ENCODE measurements around the gene LHX4. TPM values are rescaled to one million over a fixed set of nuclear protein-coding genes. Genes with fewer than 3 reads are reported as not detected.

The LHX4 gene
- total and polyA plus RNA-seq, 9 of the 15 experiments (the other 6 are each of a cell fraction or from before 2014, with no cell fraction given), result 0.01 to 0.11 (median 0.07) TPM; not detected in 5

DNA sequence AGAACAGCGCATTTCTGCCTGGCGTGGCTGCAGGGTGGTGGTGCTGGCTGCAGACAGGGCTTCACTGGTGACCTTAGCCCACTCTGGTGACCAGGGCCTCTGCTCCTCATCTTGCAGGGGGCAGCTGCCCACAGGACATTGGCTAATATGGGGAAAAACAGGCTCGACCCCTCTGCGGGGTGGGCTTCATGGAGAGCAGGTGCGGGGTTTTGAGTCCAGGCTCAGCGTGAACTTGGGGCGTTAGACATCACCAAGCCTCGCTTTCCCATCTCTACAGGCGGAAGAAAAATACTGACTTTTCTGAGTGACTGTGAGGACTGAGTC, 24.4 kb downstream of the LHX4 start (continued):
- TF ChIP-seq, protein P1, sequence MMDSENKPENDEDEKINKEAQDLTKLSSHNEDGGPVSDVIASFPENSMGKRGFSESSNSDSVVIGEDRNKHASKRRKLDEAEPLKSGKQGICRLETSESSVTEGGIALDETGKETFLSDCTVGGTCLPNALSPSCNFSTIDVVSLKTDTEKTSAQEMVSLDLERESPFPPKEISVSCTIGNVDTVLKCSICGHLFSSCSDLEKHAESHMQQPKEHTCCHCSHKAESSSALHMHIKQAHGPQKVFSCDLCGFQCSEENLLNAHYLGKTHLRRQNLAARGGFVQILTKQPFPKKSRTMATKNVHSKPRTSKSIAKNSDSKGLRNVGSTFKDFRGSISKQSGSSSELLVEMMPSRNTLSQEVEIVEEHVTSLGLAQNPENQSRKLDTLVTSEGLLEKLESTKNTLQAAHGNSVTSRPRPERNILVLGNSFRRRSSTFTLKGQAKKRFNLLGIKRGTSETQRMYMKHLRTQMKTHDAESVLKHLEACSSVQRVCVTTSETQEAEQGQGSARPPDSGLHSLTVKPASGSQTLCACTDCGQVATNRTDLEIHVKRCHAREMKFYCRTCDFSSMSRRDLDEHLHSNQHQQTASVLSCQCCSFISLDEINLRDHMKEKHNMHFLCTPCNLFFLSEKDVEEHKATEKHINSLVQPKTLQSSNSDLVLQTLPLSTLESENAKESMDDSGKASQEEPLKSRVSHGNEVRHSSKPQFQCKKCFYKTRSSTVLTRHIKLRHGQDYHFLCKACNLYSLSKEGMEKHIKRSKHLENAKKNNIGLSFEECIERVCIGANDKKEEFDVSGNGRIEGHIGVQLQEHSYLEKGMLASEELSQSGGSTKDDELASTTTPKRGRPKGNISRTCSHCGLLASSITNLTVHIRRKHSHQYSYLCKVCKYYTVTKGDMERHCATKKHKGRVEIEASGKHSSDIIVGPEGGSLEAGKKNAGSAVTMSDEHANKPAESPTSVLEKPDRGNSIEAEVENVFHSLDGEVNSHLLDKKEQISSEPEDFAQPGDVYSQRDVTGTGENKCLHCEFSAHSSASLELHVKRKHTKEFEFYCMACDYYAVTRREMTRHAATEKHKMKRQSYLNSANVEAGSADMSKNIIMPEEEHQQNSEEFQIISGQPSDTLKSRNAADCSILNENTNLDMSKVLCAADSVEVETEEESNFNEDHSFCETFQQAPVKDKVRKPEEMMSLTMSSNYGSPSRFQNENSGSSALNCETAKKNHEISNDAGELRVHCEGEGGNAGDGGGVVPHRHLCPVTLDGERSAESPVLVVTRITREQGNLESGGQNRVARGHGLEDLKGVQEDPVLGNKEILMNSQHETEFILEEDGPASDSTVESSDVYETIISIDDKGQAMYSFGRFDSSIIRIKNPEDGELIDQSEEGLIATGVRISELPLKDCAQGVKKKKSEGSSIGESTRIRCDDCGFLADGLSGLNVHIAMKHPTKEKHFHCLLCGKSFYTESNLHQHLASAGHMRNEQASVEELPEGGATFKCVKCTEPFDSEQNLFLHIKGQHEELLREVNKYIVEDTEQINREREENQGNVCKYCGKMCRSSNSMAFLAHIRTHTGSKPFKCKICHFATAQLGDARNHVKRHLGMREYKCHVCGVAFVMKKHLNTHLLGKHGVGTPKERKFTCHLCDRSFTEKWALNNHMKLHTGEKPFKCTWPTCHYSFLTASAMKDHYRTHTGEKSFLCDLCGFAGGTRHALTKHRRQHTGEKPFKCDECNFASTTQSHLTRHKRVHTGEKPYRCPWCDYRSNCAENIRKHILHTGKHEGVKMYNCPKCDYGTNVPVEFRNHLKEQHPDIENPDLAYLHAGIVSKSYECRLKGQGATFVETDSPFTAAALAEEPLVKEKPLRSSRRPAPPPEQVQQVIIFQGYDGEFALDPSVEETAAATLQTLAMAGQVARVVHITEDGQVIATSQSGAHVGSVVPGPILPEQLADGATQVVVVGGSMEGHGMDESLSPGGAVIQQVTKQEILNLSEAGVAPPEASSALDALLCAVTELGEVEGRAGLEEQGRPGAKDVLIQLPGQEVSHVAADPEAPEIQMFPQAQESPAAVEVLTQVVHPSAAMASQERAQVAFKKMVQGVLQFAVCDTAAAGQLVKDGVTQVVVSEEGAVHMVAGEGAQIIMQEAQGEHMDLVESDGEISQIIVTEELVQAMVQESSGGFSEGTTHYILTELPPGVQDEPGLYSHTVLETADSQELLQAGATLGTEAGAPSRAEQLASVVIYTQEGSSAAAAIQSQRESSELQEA (IDR thresholded peaks at IDR 0.05; ENCODE audit: low read depth), result no peak
- TF ChIP-seq, protein P2, sequence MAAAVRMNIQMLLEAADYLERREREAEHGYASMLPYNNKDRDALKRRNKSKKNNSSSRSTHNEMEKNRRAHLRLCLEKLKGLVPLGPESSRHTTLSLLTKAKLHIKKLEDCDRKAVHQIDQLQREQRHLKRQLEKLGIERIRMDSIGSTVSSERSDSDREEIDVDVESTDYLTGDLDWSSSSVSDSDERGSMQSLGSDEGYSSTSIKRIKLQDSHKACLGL (CRISPR knock-in tag; IDR thresholded peaks at IDR 0.05; ENCODE audit: borderline replicate concordance, poor library complexity, severe bottlenecking), result no peak
- TF ChIP-seq KAT2B (IDR thresholded peaks at IDR 0.05; ENCODE audit: low read depth, low read length) (no peak), PURB (CRISPR knock-in tag; IDR thresholded peaks at IDR 0.05; ENCODE audit: low read depth) (no peak), TFAM (CRISPR knock-in tag; conservative IDR thresholded peaks at IDR 0.05) (no peak), YBX1 (IDR thresholded peaks at IDR 0.05) (no peak)
- TF ChIP-seq, protein P3, sequence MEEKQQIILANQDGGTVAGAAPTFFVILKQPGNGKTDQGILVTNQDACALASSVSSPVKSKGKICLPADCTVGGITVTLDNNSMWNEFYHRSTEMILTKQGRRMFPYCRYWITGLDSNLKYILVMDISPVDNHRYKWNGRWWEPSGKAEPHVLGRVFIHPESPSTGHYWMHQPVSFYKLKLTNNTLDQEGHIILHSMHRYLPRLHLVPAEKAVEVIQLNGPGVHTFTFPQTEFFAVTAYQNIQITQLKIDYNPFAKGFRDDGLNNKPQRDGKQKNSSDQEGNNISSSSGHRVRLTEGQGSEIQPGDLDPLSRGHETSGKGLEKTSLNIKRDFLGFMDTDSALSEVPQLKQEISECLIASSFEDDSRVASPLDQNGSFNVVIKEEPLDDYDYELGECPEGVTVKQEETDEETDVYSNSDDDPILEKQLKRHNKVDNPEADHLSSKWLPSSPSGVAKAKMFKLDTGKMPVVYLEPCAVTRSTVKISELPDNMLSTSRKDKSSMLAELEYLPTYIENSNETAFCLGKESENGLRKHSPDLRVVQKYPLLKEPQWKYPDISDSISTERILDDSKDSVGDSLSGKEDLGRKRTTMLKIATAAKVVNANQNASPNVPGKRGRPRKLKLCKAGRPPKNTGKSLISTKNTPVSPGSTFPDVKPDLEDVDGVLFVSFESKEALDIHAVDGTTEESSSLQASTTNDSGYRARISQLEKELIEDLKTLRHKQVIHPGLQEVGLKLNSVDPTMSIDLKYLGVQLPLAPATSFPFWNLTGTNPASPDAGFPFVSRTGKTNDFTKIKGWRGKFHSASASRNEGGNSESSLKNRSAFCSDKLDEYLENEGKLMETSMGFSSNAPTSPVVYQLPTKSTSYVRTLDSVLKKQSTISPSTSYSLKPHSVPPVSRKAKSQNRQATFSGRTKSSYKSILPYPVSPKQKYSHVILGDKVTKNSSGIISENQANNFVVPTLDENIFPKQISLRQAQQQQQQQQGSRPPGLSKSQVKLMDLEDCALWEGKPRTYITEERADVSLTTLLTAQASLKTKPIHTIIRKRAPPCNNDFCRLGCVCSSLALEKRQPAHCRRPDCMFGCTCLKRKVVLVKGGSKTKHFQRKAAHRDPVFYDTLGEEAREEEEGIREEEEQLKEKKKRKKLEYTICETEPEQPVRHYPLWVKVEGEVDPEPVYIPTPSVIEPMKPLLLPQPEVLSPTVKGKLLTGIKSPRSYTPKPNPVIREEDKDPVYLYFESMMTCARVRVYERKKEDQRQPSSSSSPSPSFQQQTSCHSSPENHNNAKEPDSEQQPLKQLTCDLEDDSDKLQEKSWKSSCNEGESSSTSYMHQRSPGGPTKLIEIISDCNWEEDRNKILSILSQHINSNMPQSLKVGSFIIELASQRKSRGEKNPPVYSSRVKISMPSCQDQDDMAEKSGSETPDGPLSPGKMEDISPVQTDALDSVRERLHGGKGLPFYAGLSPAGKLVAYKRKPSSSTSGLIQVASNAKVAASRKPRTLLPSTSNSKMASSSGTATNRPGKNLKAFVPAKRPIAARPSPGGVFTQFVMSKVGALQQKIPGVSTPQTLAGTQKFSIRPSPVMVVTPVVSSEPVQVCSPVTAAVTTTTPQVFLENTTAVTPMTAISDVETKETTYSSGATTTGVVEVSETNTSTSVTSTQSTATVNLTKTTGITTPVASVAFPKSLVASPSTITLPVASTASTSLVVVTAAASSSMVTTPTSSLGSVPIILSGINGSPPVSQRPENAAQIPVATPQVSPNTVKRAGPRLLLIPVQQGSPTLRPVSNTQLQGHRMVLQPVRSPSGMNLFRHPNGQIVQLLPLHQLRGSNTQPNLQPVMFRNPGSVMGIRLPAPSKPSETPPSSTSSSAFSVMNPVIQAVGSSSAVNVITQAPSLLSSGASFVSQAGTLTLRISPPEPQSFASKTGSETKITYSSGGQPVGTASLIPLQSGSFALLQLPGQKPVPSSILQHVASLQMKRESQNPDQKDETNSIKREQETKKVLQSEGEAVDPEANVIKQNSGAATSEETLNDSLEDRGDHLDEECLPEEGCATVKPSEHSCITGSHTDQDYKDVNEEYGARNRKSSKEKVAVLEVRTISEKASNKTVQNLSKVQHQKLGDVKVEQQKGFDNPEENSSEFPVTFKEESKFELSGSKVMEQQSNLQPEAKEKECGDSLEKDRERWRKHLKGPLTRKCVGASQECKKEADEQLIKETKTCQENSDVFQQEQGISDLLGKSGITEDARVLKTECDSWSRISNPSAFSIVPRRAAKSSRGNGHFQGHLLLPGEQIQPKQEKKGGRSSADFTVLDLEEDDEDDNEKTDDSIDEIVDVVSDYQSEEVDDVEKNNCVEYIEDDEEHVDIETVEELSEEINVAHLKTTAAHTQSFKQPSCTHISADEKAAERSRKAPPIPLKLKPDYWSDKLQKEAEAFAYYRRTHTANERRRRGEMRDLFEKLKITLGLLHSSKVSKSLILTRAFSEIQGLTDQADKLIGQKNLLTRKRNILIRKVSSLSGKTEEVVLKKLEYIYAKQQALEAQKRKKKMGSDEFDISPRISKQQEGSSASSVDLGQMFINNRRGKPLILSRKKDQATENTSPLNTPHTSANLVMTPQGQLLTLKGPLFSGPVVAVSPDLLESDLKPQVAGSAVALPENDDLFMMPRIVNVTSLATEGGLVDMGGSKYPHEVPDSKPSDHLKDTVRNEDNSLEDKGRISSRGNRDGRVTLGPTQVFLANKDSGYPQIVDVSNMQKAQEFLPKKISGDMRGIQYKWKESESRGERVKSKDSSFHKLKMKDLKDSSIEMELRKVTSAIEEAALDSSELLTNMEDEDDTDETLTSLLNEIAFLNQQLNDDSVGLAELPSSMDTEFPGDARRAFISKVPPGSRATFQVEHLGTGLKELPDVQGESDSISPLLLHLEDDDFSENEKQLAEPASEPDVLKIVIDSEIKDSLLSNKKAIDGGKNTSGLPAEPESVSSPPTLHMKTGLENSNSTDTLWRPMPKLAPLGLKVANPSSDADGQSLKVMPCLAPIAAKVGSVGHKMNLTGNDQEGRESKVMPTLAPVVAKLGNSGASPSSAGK (IDR thresholded peaks at IDR 0.05), result no peak

Data from K562 (cell line).